Germinal center (tissue), 1 donor: ENCODE measurements around the gene ZNF398.
"Not testable (repeated sequence)": the region's sequence is repeated elsewhere in the genome, so short reads cannot be mapped to it uniquely, and the experiment has no call there.

Experiments
- DNase-seq: peaks from one replicate; pipeline ENCODE4 v3.0.0; 2012; ENCODE audit warnings: mixed read lengths, low spot score

Gene ZNF398

GRCh38 chr7:149225656-149226055 lies 78.4 kb downstream of the ZNF398 start:
- DNase-seq: no peak

- DNase-seq: not testable (repeated sequence)
Observed at GRCh38 chr7:149226366-149226765, 79.1 kb downstream of the ZNF398 start.

DNA sequence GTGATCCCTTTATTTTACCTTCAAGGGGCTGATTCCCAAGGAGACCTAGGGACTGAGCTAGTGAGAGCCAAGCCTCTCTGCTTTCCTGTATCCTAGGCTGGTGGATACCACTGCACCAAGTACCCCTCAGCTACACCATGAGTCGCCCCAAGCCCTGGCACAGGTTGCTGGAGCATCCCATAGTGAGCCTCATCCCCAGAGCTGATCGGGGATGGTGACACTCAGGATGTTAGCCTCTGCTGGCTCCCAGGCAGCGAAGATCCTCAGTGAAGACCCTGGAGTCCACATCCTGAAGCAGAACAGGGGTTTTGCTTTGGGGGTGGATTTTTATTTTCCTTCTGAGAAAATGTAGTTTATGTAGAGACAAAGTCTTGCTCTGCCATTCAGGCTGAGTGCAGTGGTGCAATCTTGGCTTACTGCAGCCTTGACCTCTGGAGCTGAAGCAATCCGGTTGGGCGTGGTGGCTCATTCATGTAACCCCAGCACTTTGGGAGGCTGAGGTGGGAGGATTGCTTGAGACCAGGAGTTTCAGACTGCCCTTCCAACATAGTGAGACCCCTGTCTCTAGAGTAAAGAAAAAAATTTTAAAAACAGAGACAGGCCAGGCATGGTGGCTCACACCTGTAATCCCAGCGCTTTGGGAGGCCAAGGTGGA lies 79.7 kb downstream of the ZNF398 start:
- no peak for DNase-seq

DNA sequence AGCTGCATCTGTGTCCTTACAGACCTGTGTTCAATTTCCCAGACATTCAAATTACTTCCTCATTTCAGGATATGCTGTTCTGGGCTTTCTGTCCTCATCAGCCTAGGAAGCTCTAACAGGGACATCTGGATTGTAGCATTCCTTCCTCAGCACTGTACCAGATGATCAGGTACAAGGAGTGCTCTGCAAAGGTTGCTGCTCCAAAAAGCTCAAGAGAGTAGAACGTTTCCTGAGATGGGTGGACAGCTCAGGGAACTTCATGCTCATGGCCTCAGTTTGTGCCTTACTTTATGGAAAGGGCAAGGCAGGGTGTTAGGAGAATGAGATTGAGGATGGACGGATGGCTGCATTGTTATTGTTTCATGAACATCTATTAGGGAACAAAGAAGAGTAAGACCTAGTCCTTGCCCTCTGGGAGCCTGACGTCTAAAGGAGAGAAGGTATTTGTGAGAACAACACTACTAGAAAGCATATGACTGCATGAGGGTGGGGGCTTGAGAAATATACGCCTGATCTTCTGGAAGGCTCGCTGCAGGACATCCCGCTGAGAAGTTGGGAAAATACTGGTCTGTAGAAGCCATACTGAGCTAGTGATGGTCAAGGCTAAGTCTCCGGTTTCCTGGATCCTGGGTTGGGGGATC lies 81.7 kb downstream of the ZNF398 start:
- DNase-seq: no peak

GRCh38 chr7:149229526-149229925 lies 82.3 kb downstream of the ZNF398 start:
- no peak for DNase-seq

GRCh38 chr7:149232362-149232761 lies 85.1 kb downstream of the ZNF398 start:
- no peak for DNase-seq
